K562 (cell line): Measurements from ENCODE around the gene LTBP4. TPM values are rescaled to one million over a fixed set of nuclear protein-coding genes. Genes with fewer than 3 reads are reported as not detected.

ENCODE experiments used
- ATAC-seq: fragments of 200-7000 bp; cut with Tn5 transposase; 3 replicates; pipeline ENCODE4 v1.9.1; 2020; ENCODE audit warnings: moderate library complexity
- BruUV-seq: library from RNA; stranded (reverse); fragments of 400-500 nt; replicated peaks from 2 replicates; lab custom pipeline; 2021; lab: Mats Ljungman, UMichigan
- CTCF ChIA-PET: fragments of 300-600 bp; formaldehyde crosslinking; extraction: SDS; loops from one replicate; lab custom pipeline; 2021; ENCODE audit warnings: low intra/inter-chr PET ratio; lab: Yijun Ruan, JAX
- POLR2A ChIA-PET: fragments of 300-600, 350-650 bp; sonication (Branson Sonifier 250); formaldehyde crosslinking; extraction: SDS; loops from one replicate; lab custom pipeline; 2021; ENCODE audit warnings: antibody characterized with exemption, inconsistent platforms; lab: Yijun Ruan, JAX
- DNase-seq, 4 experiments: peaks; one replicate each; pipeline versions ENCODE4 v3.0.0 to v3.0.0-alpha.2; 2011 to 2018; ENCODE audit warnings: low spot score in 3 of 4, mixed read lengths in 3 of 4; ENCODE audit errors: extremely low read depth in 1 of 4
- FAIRE-seq: peaks from 2 replicates; lab custom pipeline; 2011; peaks lifted over from hg19 to GRCh38; lab: Jason Lieb, UNC
- H2AFZ ChIP-seq: 2 replicates; pipeline ENCODE4 v1.6.0; 2011; ENCODE audit warnings: low read depth, low read length, control low read depth, inconsistent platforms
- H3K27ac ChIP-seq: fragments of 200-600 bp; 3 replicates; pipeline ENCODE4 v1.8.0; 2011; ENCODE audit warnings: low read depth, mild to moderate bottlenecking, control low read depth, inconsistent platforms, low read length, moderate library complexity, mixed read lengths; ENCODE audit errors: extremely low read depth
- H3K27me3 ChIP-seq, 2 experiments: fragments of 300-600 bp in 1 of 2; 2 replicates in 1 of 2; 3 replicates in 1 of 2; pipeline versions ENCODE4 v1.6.0 to v1.8.0; 2011; ENCODE audit warnings: inconsistent platforms in 2 of 2, low read length in 2 of 2, mild to moderate bottlenecking in 1 of 2, mixed read lengths in 1 of 2, moderate library complexity in 1 of 2; ENCODE audit not compliant: control insufficient read depth in 2 of 2, insufficient read depth in 2 of 2
- H3K36me3 ChIP-seq: fragments of 300-600 bp; 3 replicates; pipeline ENCODE4 v1.8.0; 2011; ENCODE audit warnings: mild to moderate bottlenecking, low read length, inconsistent platforms; ENCODE audit not compliant: control insufficient read depth, insufficient read depth
- H3K4me1 ChIP-seq, 2 experiments: fragments of 200-600 bp in 1 of 2; replicated peaks in 1 of 2; 2 replicates in 1 of 2; 3 replicates in 1 of 2; pipeline versions ENCODE4 v1.5.1 to v1.8.0; 2011; ENCODE audit warnings: inconsistent platforms in 2 of 2, low read length in 2 of 2, mild to moderate bottlenecking in 1 of 2, mixed read lengths in 1 of 2, moderate library complexity in 1 of 2; ENCODE audit not compliant: control insufficient read depth in 2 of 2, insufficient read depth in 2 of 2
- H3K4me2 ChIP-seq: 2 replicates; pipeline ENCODE4 v1.6.1; 2011; ENCODE audit warnings: low read length, control low read depth, inconsistent platforms, mixed read lengths; ENCODE audit not compliant: insufficient read depth
- H3K4me3 ChIP-seq: fragments of 200-600 bp; sonication (generic), shearing (Covaris generic); 2 replicates; pipeline ENCODE4 v1.5.1; 2016; ENCODE audit warnings: control low read depth, inconsistent platforms
- H3K79me2 ChIP-seq: fragments of 200-600 bp; 3 replicates; pipeline ENCODE4 v1.8.0; 2011; ENCODE audit warnings: low read length, inconsistent platforms; ENCODE audit not compliant: control insufficient read depth, insufficient read depth
- H3K9ac ChIP-seq, 2 experiments: 2 replicates each; pipeline versions ENCODE4 v1.6.0 to v1.6.1; 2011; ENCODE audit warnings: low read depth in 2 of 2, low read length in 2 of 2, control low read depth in 1 of 2, inconsistent platforms in 1 of 2, mild to moderate bottlenecking in 1 of 2, mixed read lengths in 1 of 2; ENCODE audit not compliant: insufficient read depth in 1 of 2
- H3K9me1 ChIP-seq: one replicate; pipeline ENCODE4 v1.6.0; 2011; ENCODE audit warnings: inconsistent platforms, mild to moderate bottlenecking, low read length, moderate library complexity; ENCODE audit not compliant: control insufficient read depth, insufficient read depth
- H3K9me3 ChIP-seq: replicated peaks from 2 replicates; pipeline ENCODE4 v1.5.1; 2011; ENCODE audit warnings: low read depth, low read length, inconsistent platforms; ENCODE audit not compliant: control insufficient read depth, insufficient read depth
- H4K20me1 ChIP-seq: replicated peaks from 2 replicates; pipeline ENCODE4 v1.6.1; 2011; ENCODE audit warnings: low read length, inconsistent platforms, mixed read lengths; ENCODE audit not compliant: control insufficient read depth, insufficient read depth
- ASH1L ChIP-seq: fragments of 450-650 bp; IDR thresholded peaks from 2 replicates; pipeline ENCODE4 v1.6.1; 2018; ENCODE audit warnings: borderline replicate concordance, mild to moderate bottlenecking, low read depth; ENCODE audit not compliant: partially characterized antibody
- BCOR ChIP-seq: fragments of 450-650 bp; IDR thresholded peaks from 2 replicates; pipeline ENCODE4 v1.6.1; 2016
- E2F3 ChIP-seq: fragments of 250-450 bp; sonication (Bioruptor Pico); IDR thresholded peaks from 2 replicates; pipeline ENCODE4 v1.4.0; 2020; ENCODE audit warnings: mild to moderate bottlenecking
- GABPB1 ChIP-seq: sonication (generic); formaldehyde crosslinking; IDR thresholded peaks from 2 replicates; pipeline ENCODE4 v1.8.0; 2022; ENCODE audit warnings: mild to moderate bottlenecking, missing genetic modification reagents
- HDAC2 ChIP-seq: fragments of 450-650 bp; IDR thresholded peaks from 2 replicates; pipeline ENCODE4 v1.6.1; 2016; ENCODE audit warnings: mild to moderate bottlenecking
- KDM2B ChIP-seq: fragments of 250-450 bp; sonication (Bioruptor Pico); IDR thresholded peaks from 2 replicates; pipeline ENCODE4 v1.8.0; 2021; ENCODE audit warnings: mild to moderate bottlenecking, moderate library complexity
- LARP7 ChIP-seq: fragments of 450-650 bp; IDR thresholded peaks from 2 replicates; pipeline ENCODE4 v1.6.1; 2016
- LCOR ChIP-seq: sonication (generic); formaldehyde crosslinking; IDR thresholded peaks from 2 replicates; pipeline ENCODE4 v1.8.0; 2022; ENCODE audit warnings: mild to moderate bottlenecking, missing genetic modification reagents
- MTA1 ChIP-seq: fragments of 450-650 bp; IDR thresholded peaks from 2 replicates; pipeline ENCODE4 v1.6.1; 2017; ENCODE audit warnings: borderline replicate concordance
- PPARD ChIP-seq: fragments of 250-450 bp; sonication (Bioruptor Pico); IDR thresholded peaks from 2 replicates; pipeline ENCODE4 v1.8.0; 2022; ENCODE audit warnings: inconsistent platforms, mild to moderate bottlenecking, moderate library complexity
- PRPF4 ChIP-seq: fragments of 200-400 bp; formaldehyde crosslinking; IDR thresholded peaks from one replicate; pipeline ENCODE4 v1.6.1; 2017; ENCODE audit warnings: low read length, low read depth, mild to moderate bottlenecking; ENCODE audit not compliant: insufficient read depth, poor library complexity, severe bottlenecking
- RFX5 ChIP-seq: IDR thresholded peaks from 2 replicates; pipeline ENCODE4 v1.6.1; 2011; ENCODE audit warnings: low read depth, mild to moderate bottlenecking, improper control_type of control experiment, low read length
- RUNX1 ChIP-seq: sonication (generic); IDR thresholded peaks from 2 replicates; pipeline ENCODE4 v1.6.1; 2016; ENCODE audit warnings: antibody characterized with exemption, low read depth
- TAF7 ChIP-seq: fragments of 450-650 bp; IDR thresholded peaks from 2 replicates; pipeline ENCODE4 v1.6.1; 2016; ENCODE audit warnings: missing genetic modification characterization, missing compliant biosample characterization
- TARDBP ChIP-seq: fragments of 450-650 bp; IDR thresholded peaks from 2 replicates; pipeline ENCODE4 v1.6.1; 2016
- TEAD1 ChIP-seq, 2 experiments: fragments of 450-650 bp in 1 of 2; sonication (generic) in 1 of 2; formaldehyde crosslinking; IDR thresholded peaks; 2 replicates each; pipeline versions ENCODE4 v1.4.0 to v1.8.0; 2020 to 2022; ENCODE audit warnings: mild to moderate bottlenecking in 2 of 2, missing genetic modification reagents in 1 of 2
- YY1 ChIP-seq, 3 experiments: IDR thresholded peaks; 2 replicates each; pipeline ENCODE4 v1.6.1; 2011; ENCODE audit warnings: low read length in 2 of 3, mild to moderate bottlenecking in 2 of 3, moderate library complexity in 2 of 3, borderline replicate concordance in 1 of 3, control low read depth in 1 of 3, low read depth in 1 of 3; ENCODE audit not compliant: insufficient read depth in 3 of 3, insufficient replicate concordance in 2 of 3, control insufficient read depth in 1 of 3, insufficient read length in 1 of 3; ENCODE audit errors: extremely low read depth in 1 of 3
- ZKSCAN1 ChIP-seq: fragments of 150-350 bp; IDR thresholded peaks from 2 replicates; pipeline ENCODE4 v1.6.1; 2016; ENCODE audit warnings: low read depth, low read length
- ZNF316 ChIP-seq: fragments of 450-650 bp; IDR thresholded peaks from 2 replicates; pipeline ENCODE4 v1.6.1; 2016
- ZNF384 ChIP-seq: IDR thresholded peaks from 2 replicates; pipeline ENCODE4 v1.6.1; 2012; ENCODE audit warnings: low read depth, low read length, improper control_type of control experiment
- ZNF57 ChIP-seq: fragments of 450-650 bp; formaldehyde crosslinking; IDR thresholded peaks from 2 replicates; pipeline ENCODE4 v1.4.0; 2020; ENCODE audit warnings: mild to moderate bottlenecking, moderate library complexity
- WGBS: fragments of 100-300 bp; shearing (Covaris generic); methylation state at CpG from one replicate; pipeline ENCODE4 v1.1.6; 2016; ENCODE audit warnings: low coverage, mixed read lengths; ENCODE audit not compliant: insufficient coverage; ENCODE audit errors: missing lambda C conversion rate; 5-methylcytosine and 5-hydroxymethylcytosine counted together
- in situ Hi-C: fragments of 300-500 bp; cut with MboI; formaldehyde crosslinking; loops from 4 replicates; pipeline ENCODE4 v1.15.0; 2018; ENCODE audit warnings: inconsistent platforms, mixed read lengths
- intact Hi-C: fragments of 100-400 bp; cut with micrococcal nuclease; formaldehyde crosslinking; loops from 2 replicates; pipeline ENCODE4 v1.14.2; 2022
- polyA plus RNA-seq, 8 experiments: library from polyadenylated mRNA; depleted of rRNA in 4 of 8; stranded (reverse) in 5 of 8; unstranded in 3 of 8; fragments of >200 nt; fragmentation: Nextera tagmentation in 2 of 8; fragmentation: Illumina TruSeq in 1 of 8; extraction: Ambion mirVana in 2 of 8; extraction: Trizol in 1 of 8; gene quantifications; 2 replicates each; pipeline versions ENCODE4 v1.2.1 to v1.2.3, GENCODE V29; 2011 to 2014; ENCODE audit warnings: inconsistent platforms in 1 of 8, missing spikeins in 1 of 8
- total RNA-seq, 7 experiments: library from RNA; depleted of rRNA in 6 of 7; stranded (reverse); fragments of >200 nt in 6 of 7; fragmentation: Illumina TruSeq in 2 of 7; extraction: Trizol in 2 of 7; gene quantifications; 2 replicates each; pipeline versions ENCODE4 v1.2.1 to v1.2.3, GENCODE V29; 2011 to 2021; ENCODE audit warnings: low replicate concordance in 1 of 7
- TF ChIP-seq, protein P1 (sequence below): sonication (generic); formaldehyde crosslinking; IDR thresholded peaks from 2 replicates; pipeline ENCODE4 v1.8.0; 2022; ENCODE audit warnings: missing genetic modification reagents, mild to moderate bottlenecking, borderline replicate concordance

Gene LTBP4
- total and polyA plus RNA-seq, 9 of the 15 experiments (the other 6 are each of a cell fraction or from before 2014, with no cell fraction given), result 0.35 to 160 (median 31.6) TPM

DNA sequence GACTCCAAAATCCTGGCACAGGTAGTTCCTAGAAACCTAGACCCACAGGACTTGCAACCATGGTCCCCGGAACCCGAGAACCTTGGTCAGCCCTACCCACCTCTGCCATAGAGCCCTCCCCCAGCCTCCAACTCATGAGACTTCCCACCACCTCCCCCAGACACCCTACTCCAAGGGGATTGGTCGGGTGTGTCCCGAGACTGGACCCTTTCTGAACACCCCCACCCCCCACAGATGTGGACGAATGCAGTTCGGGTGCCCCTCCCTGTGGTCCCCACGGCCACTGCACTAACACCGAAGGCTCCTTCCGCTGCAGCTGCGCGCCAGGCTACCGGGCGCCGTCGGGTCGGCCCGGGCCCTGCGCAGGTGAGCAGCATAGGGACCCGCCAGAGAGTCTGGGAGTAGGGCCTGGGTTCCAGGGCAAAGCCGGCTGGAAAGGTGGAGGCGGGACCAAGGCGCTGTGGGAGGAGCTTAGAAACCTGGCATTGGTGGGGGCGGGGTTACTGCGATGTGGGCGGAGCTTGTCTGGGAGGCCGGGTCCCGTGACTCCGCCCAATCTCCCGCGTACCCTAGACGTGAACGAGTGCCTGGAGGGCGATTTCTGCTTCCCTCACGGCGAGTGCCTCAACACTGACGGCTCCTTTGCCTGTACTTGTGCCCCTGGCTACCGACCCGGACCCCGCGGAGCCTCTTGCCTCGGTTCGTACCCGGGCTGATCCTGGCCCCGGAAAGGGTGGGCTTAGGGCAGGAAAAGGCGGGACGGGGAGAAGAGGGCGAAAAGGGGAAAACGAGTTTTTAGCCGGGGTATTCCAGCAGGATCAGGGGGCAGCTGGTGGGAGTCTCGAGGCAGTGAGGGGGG lies 11.9 kb downstream of the LTBP4 start:
- DNase-seq, result peak; percentile 84 to 94 (median 89)
- CTCF ChIA-PET, result interaction anchor here (0.9 kb wide), 1 partner anchor 22 kb away, joined by 8 read pairs; no protein-coding TSS in a partner anchor
- intact Hi-C loops (no loop called here), in situ Hi-C loops (no loop called here)
- BruUV-seq, result no TSS peak
- peak overlapping the region; percentile 92 for H3K4me2 ChIP-seq
- peak overlapping the region; percentile 91 for H2AFZ ChIP-seq
- H3K4me1 ChIP-seq, result peaks cover 24 to 74% of the 10 kb centered on the region in 2 experiments
- H3K36me3 ChIP-seq, result peaks cover 29% of the 10 kb centered on the region; the same call in 2 of the 3 replicates
- peak overlapping the region; percentile 71 for H3K27ac ChIP-seq
- FAIRE-seq, result peak; percentile 94
- H3K9me3 ChIP-seq, result no peaks in the 10 kb centered on the region
- ATAC-seq, result peak; percentile 60
- 0 out of 2 replicates have a peak, but pooled peaks cover 4% of the 10 kb centered on the region for H4K20me1 ChIP-seq
- POLR2A ChIA-PET, result interaction anchor here (0.5 to 1.6 kb wide), 10 partner anchors 8 to 192 kb away, joined by 3 to 9 read pairs (median 4); partner anchors contain the start of genes LTBP4 and RAB4B
- peaks cover 4% of the 10 kb centered on the region; the same call in 2 of the 3 replicates for H3K79me2 ChIP-seq
- H3K4me3 ChIP-seq, result peak overlapping the region; percentile 61
- WGBS, result 23% methylated on average over 49 of the region's 50 CpGs
- peak overlapping the region; percentile 74 to 94; a peak in 3 of 4 replicates for H3K9ac ChIP-seq
- H3K27me3 ChIP-seq, result no peaks in the 10 kb centered on the region
- H3K9me1 ChIP-seq, result no peaks in the 10 kb centered on the region
- TF ChIP-seq E2F3 (CRISPR knock-in tag) (no peak), PRPF4 (no peak), GABPB1 (CRISPR knock-in tag) (no peak), HDAC2 (0 out of 2 replicates have a peak, but pooled peaks have one; percentile 29), ZNF316 (no peak), RFX5 (no peak), ZNF384 (no peak), RUNX1 (no peak), ZNF57 (CRISPR knock-in tag) (no peak), PPARD (CRISPR knock-in tag) (no peak), TAF7 (tag) (no peak), LCOR (0 out of 2 replicates have a peak, but pooled peaks have one; percentile 57), YY1 (IDR thresholded peaks at IDR 0.05; ENCODE audit: borderline replicate concordance in 1 of 3, control insufficient read depth in 1 of 3, extremely low read depth in 1 of 3, insufficient read depth in 3 of 3, insufficient read length in 1 of 3, insufficient replicate concordance in 2 of 3, low read depth in 1 of 3, low read length in 2 of 3) (no peak), ZKSCAN1 (no peak), MTA1 (no peak), KDM2B (no peak), TEAD1 (CRISPR knock-in tag; IDR thresholded peaks at IDR 0.05) (no peak), BCOR (peak; percentile 41; the same call in 1 of the 2 replicates), TARDBP (no peak), ASH1L (no peak), LARP7 (0 out of 2 replicates have a peak, but pooled peaks have one; percentile 21)
- TF ChIP-seq, protein P1, sequence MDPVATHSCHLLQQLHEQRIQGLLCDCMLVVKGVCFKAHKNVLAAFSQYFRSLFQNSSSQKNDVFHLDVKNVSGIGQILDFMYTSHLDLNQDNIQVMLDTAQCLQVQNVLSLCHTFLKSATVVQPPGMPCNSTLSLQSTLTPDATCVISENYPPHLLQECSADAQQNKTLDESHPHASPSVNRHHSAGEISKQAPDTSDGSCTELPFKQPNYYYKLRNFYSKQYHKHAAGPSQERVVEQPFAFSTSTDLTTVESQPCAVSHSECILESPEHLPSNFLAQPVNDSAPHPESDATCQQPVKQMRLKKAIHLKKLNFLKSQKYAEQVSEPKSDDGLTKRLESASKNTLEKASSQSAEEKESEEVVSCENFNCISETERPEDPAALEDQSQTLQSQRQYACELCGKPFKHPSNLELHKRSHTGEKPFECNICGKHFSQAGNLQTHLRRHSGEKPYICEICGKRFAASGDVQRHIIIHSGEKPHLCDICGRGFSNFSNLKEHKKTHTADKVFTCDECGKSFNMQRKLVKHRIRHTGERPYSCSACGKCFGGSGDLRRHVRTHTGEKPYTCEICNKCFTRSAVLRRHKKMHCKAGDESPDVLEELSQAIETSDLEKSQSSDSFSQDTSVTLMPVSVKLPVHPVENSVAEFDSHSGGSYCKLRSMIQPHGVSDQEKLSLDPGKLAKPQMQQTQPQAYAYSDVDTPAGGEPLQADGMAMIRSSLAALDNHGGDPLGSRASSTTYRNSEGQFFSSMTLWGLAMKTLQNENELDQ (CRISPR knock-in tag), result no peak
